HS-5 (cell line): ENCODE measurements around the gene BSCL2.
"Not testable (repeated sequence)": the region's sequence is repeated elsewhere in the genome, so short reads cannot be mapped to it uniquely, and the experiment has no call there.

Experiments used
- DNase-seq: peaks from one replicate; pipeline ENCODE4 v3.0.0-alpha.2; 2012; ENCODE audit warnings: low read depth

BSCL2 gene

GRCh38 chr11:62687508-62688396 is 19.5 kb downstream of the BSCL2 start:
- DNase-seq, result no peak

DNA sequence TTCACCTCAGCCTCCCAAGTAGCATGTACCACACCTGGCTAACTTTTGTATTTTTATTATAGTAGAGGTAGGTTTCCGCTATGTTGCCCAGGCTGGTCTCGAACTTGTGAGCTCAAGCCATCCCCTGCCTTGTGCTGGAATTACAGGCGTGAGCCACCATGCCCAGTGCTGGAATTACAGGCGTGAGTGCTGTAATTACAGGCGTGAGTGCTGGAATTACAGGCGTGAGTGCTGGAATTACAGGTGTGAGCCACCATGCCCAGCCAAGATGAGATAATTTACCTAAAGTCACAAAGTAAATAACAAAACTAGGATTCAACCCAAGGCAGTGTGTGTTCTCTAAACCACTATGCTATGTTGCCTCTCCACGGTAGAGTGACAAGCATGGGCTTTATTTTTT is 24.7 kb downstream of the BSCL2 start:
- DNase-seq, result no peak

- DNase-seq, result peak; percentile 56
These were observed 26.4 kb downstream of the BSCL2 start for GRCh38 chr11:62680825-62681240.

DNA sequence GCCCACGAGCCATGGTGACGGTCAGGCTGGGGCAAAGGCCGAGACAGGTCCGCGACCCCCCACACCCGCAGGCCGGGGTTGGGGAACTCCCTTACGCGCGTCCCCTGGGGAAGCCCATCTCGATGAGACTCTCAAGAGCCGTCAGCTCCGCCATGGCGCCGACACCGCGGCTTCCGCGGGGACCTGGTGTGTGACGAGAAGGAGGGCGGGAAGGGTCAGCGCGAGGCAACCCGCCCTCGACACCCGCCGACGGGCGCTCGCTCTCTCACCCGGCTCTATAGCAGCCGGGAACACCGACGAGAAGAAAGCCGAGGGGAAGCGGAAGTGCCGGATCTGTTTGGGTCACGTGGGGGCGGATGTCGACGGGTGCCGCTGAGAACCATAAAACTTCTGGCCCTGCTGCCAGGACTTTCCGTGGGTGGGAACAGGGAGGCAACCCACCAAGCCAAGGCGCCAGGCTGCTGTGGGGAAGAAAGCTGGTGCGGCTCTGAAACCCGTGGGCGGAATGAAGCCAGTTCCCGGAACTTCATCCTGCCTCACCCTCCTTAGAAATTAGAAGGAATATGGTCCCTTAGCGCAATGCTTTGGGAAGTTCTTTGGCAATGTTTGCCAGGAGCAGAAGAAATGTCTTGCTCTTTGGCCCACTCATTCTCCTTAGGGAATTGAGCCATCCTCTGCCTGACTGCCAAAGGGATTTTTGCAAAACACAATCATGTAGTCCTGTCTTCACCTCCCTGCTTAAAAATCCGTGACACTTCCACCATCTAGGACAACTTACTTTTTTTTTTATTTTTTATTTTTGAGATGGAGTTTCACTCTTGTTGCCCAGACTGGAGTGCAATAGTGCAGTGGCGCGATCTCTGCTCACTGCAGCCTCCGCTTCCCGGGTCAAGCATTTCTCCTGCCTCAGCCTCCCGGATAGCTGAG is 28.2 kb downstream of the BSCL2 start, which contains the start of gene UBXN1:
Gene UBXN1 (minus strand): TSS at position 304 of the 927 bp plus-strand sequence. CDS start 150 bp downstream, at position 154.
- DNase-seq, result peak; percentile 73

- no peak for DNase-seq
These were observed 28.8 kb downstream of the BSCL2 start for GRCh38 chr11:62678433-62678769.

DNA sequence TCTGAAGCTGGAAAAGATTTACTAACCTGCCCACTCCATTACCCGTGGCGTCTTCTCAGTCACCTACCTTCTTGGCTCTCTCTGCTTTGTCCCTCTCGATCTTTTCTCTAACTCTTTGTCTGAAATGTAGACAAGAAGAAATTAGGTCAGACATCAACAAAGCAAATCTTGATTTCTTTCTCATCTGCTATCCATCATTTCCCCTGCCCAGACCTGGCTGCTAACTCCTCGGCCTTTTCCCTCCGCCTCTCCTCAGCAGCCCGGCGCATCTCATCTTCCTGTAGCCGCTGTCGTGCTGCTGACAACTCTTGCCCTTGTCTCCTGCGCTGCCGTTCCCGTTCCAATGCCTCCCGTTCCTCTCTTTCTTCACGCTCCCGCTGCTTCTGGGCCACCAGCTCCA is 29.5 kb downstream of the BSCL2 start:
- DNase-seq, result no peak

DNA sequence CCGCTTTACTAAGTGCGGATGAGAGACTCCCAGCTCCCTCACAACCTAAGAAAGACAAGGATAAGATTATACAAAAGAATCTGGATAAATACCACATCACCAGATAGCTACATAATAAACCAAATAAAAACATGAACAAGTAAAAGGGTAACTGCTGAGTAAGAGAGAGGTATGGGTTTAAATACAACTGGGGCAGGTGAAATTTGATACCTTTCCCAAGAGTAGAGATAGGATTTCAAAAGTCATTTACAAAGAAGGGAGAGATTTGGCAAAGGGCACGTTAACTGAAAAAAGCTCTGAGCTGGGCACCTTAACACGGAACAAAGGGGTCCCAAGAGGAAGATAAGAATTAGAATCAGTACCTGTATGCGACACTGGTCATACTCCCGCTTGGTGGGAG is 30.1 kb downstream of the BSCL2 start:
- DNase-seq, result no peak

DNA sequence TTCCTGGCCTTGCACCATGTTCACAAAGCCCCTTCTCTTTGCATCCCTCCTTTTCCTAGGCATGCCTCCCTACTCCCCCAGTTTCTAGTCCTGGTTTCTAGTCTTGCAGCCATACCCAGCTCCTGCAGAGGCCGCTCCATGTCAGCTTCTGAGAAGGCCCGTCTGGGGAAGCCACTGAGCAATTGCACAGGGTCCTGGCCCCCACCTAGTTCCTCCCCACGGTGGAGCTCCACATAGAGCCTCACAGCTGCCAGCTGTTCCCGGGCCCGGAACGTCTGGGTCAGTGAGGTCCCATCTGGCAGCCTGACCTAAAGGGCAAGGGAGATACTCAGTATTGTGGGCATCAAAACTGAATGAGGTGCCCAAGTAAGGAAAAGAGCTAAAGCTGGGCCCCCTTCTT is 30.5 kb downstream of the BSCL2 start:
- no peak for DNase-seq

DNA sequence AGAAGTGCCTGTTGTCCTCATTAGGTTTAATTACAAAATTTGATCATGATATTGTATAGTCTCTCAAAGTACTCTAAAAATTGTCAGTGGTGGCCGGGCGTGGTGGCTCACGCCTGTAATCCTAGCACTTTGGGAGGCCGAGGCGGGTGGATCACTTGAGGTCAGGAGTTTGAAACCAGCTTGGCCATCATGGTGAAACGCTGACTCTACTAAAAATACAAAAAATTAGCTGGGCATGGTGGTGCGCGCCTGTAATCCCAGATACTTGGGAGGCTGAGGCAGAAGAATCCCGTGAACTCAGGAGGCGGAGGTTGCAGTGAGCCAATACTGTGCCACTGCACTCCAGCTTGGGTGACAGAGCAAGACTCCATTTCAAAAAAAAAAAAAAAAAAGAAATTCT is 31.8 kb downstream of the BSCL2 start:
- DNase-seq, result not testable (repeated sequence)

- DNase-seq, result no peak
These were observed 34.1 kb downstream of the BSCL2 start for GRCh38 chr11:62673196-62673525.

- DNase-seq, result peak; percentile 61
These were observed 35.4 kb downstream of the BSCL2 start, which contains the start of the genes LBHD1 and UQCC3 for GRCh38 chr11:62671608-62672389. LBHD1 (minus strand) TSS chr11:62672267; CDS start chr11:62670031, 2,236 bp downstream. UQCC3 (plus strand) TSS chr11:62671673; CDS start chr11:62671746, 73 bp downstream.

GRCh38 chr11:62671236-62671607 is 36.0 kb downstream of the BSCL2 start:
- no peak for DNase-seq

GRCh38 chr11:62669420-62670161 is 37.6 kb downstream of the BSCL2 start:
- no peak for DNase-seq

DNA sequence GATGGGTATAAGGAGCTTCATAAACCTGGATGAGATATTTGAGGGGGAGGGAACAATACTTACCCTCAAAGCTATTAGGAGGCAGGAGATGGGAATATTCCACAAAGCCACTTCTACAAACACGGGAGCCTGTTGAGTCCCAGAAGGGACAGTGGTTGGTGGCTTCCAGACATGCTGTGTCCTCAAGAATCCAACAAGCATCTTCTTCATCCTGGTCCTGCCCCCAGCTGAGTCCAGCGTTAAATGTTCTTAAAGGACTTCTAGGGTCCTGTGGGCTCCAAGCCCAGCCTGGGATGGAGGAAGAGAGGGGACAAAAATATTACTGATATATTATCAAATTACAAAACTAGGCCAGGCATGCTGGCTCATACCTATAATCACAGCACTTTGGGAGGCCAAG is 39.8 kb downstream of the BSCL2 start:
- DNase-seq, result no peak

GRCh38 chr11:62666259-62666926 is 40.8 kb downstream of the BSCL2 start:
- DNase-seq, result no peak

- DNase-seq, result no peak
These were observed 41.5 kb downstream of the BSCL2 start for GRCh38 chr11:62665599-62666258.

GRCh38 chr11:62665075-62665598 is 42.1 kb downstream of the BSCL2 start, which contains the start of the genes C11orf98 and CSKMT:
C11orf98 (minus strand) TSS chr11:62665210; CDS start chr11:62665169, 41 bp downstream.
CSKMT (plus strand) TSS chr11:62665312; CDS start chr11:62665880, 568 bp downstream.
- peak; percentile 80 for DNase-seq

GRCh38 chr11:62664405-62665074 is 42.7 kb downstream of the BSCL2 start:
- DNase-seq, result no peak

DNA sequence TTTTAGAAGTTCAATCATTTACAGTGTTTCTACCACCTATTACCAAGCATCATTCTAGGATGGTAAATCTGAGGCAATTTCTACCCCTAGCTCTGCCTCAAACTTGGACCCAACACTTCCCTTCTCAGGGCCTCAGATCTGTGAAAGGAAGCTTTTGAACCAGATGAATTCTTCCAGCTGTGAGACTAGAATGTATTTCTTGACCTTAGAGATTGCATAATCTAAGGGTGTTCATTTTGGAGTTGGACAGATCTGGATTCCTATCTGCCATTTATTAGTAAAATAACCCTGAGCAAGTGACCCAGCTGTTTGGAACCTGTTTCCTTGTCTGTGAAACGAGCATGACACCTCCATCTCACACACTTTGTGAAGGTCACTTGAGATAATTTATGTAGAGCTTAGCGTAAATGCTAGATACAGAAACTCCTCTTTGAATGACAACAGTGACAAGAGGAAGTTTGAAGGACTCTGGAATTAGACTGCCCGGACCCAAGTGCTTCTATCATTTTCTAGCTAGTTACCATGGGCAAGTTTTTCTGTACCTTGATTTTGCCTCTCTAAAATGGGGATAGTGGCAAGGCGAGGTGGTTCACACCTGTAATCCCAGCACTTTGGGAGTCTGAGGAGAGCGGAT is 50.3 kb downstream of the BSCL2 start:
- DNase-seq, result no peak
